Mesothelial cell of epicardium (in vitro differentiated cells): ENCODE results near the gene ROGDI. TPM values are rescaled to one million over a fixed set of nuclear protein-coding genes. Genes with fewer than 3 reads are reported as not detected.

ENCODE experiments used
- DNase-seq, 2 experiments: peaks; one replicate each; pipeline ENCODE4 v3.0.0; 2021; ENCODE audit warnings: low spot score in 2 of 2; ENCODE audit not compliant: unreplicated experiment in 2 of 2
- H3K27ac Mint-ChIP-seq: 2 replicates; pipeline ENCODE4 v1.8.0; 2021; ENCODE audit warnings: mixed read lengths
- H3K27me3 Mint-ChIP-seq: 2 replicates; pipeline ENCODE4 v1.8.0; 2021; ENCODE audit warnings: low read depth, mixed read lengths
- H3K36me3 Mint-ChIP-seq: 2 replicates; pipeline ENCODE4 v1.8.0; 2021; ENCODE audit warnings: mixed read lengths
- H3K4me1 Mint-ChIP-seq: 2 replicates; pipeline ENCODE4 v1.8.0; 2021; ENCODE audit warnings: mixed read lengths
- H3K4me3 Mint-ChIP-seq: 2 replicates; pipeline ENCODE4 v1.8.0; 2021; ENCODE audit warnings: mild to moderate bottlenecking, moderate library complexity, mixed read lengths
- H3K9me3 Mint-ChIP-seq: 2 replicates; pipeline ENCODE4 v1.8.0; 2021; ENCODE audit warnings: mixed read lengths
- CTCF ChIP-seq: fragments of 200-600 bp; sonication (generic); IDR thresholded peaks from one replicate; pipeline ENCODE4 v1.5.0; 2021; ENCODE audit warnings: antibody characterized with exemption; ENCODE audit not compliant: unreplicated experiment
- total RNA-seq: library from RNA; stranded (reverse); gene quantifications from 3 replicates; pipeline ENCODE4 v1.2.1, GENCODE V29; 2021

ROGDI gene
- total RNA-seq, 1 donor from 2014 or later = 61.8 TPM

- TF ChIP-seq CTCF = no peak
- H3K4me1 Mint-ChIP-seq = peaks cover 9% of the 10 kb centered on the region
- no peaks in the 10 kb centered on the region for H3K9me3 Mint-ChIP-seq
- DNase-seq = no peak
- H3K27ac Mint-ChIP-seq = no peak overlapping the region
- H3K4me3 Mint-ChIP-seq = no peak overlapping the region
- peaks cover 25% of the 10 kb centered on the region for H3K36me3 Mint-ChIP-seq
- no peaks in the 10 kb centered on the region for H3K27me3 Mint-ChIP-seq
Measured at GRCh38 chr16:4762205-4762604, 40.2 kb downstream of the ROGDI start.

- peaks cover 39% of the 10 kb centered on the region for H3K36me3 Mint-ChIP-seq
- peaks cover 5% of the 10 kb centered on the region for H3K9me3 Mint-ChIP-seq
- no peak overlapping the region for H3K4me3 Mint-ChIP-seq
Measured at GRCh38 chr16:4760221-4760910, 42.1 kb downstream of the ROGDI start.

GRCh38 chr16:4755687-4756086 is 46.7 kb downstream of the ROGDI start:
- DNase-seq = no peak
- Mint-ChIP-seq H3K27ac (no peak overlapping the region), H3K36me3 (peaks cover 47% of the 10 kb centered on the region), H3K9me3 (peaks cover 5% of the 10 kb centered on the region), H3K4me3 (no peak overlapping the region), H3K27me3 (no peaks in the 10 kb centered on the region), H3K4me1 (no peaks in the 10 kb centered on the region)
- TF ChIP-seq CTCF = no peak

More at GRCh38 chr16:4760221-4760910, 42.1 kb downstream of the ROGDI start:
- H3K27me3 Mint-ChIP-seq = no peaks in the 10 kb centered on the region
- no peak for TF ChIP-seq CTCF
- no peak for DNase-seq
- no peaks in the 10 kb centered on the region for H3K4me1 Mint-ChIP-seq
- H3K27ac Mint-ChIP-seq = no peak overlapping the region

- no peaks in the 10 kb centered on the region for H3K27me3 Mint-ChIP-seq
- H3K36me3 Mint-ChIP-seq = peaks cover 42% of the 10 kb centered on the region
- H3K4me1 Mint-ChIP-seq = no peaks in the 10 kb centered on the region
- DNase-seq = no peak
- H3K9me3 Mint-ChIP-seq = peaks cover 5% of the 10 kb centered on the region
- H3K27ac Mint-ChIP-seq = no peak overlapping the region
- no peak overlapping the region for H3K4me3 Mint-ChIP-seq
- TF ChIP-seq CTCF = no peak
Measured at GRCh38 chr16:4754865-4755264, 47.6 kb downstream of the ROGDI start.

GRCh38 chr16:4753227-4753626 is 49.2 kb downstream of the ROGDI start:
- H3K9me3 Mint-ChIP-seq = peaks cover 5% of the 10 kb centered on the region
- no peaks in the 10 kb centered on the region for H3K4me1 Mint-ChIP-seq
- H3K27ac Mint-ChIP-seq = no peak overlapping the region
- H3K4me3 Mint-ChIP-seq = no peak overlapping the region
- no peak for TF ChIP-seq CTCF
- DNase-seq = no peak
- peaks cover 29% of the 10 kb centered on the region for H3K36me3 Mint-ChIP-seq
- H3K27me3 Mint-ChIP-seq = no peaks in the 10 kb centered on the region
